K562 (cell line): ENCODE data around the gene GOLPH3L. TPM values are rescaled to one million over a fixed set of nuclear protein-coding genes. Genes with fewer than 3 reads are reported as not detected.

Experiments
- CEBPG ChIP-seq, 3 experiments: fragments of 200-800 bp in 1 of 3; sonication (Bioruptor generic) in 1 of 3; sonication (generic) in 1 of 3; formaldehyde crosslinking in 1 of 3; IDR thresholded peaks in 2 of 3; conservative IDR thresholded peaks in 1 of 3; 2 replicates each; pipeline versions ENCODE4 v1.6.1 to v1.8.0; 2016 to 2022; ENCODE audit warnings: missing compliant biosample characterization in 2 of 3, missing genetic modification characterization in 2 of 3, mild to moderate bottlenecking in 1 of 3, missing genetic modification reagents in 1 of 3
- CHCHD3 ChIP-seq: fragments of 250-450 bp; sonication (Bioruptor Pico); IDR thresholded peaks from 2 replicates; pipeline ENCODE4 v2.1.2; 2022; ENCODE audit warnings: mild to moderate bottlenecking
- CHD1 ChIP-seq: fragments of 200-600 bp; sonication (generic); IDR thresholded peaks from one replicate; pipeline ENCODE4 v1.6.1; 2012; ENCODE audit warnings: mild to moderate bottlenecking, moderate library complexity, low read length, inconsistent platforms
- FIP1L1 ChIP-seq: fragments of 200-400 bp; formaldehyde crosslinking; IDR thresholded peaks from 2 replicates; pipeline ENCODE4 v1.6.1; 2018; ENCODE audit warnings: mild to moderate bottlenecking, low read depth, low read length; ENCODE audit not compliant: poor library complexity, severe bottlenecking
- FOXK1 ChIP-seq: sonication (generic); formaldehyde crosslinking; IDR thresholded peaks from 2 replicates; pipeline ENCODE4 v1.8.0; 2022; ENCODE audit warnings: missing genetic modification reagents, mild to moderate bottlenecking, borderline replicate concordance
- FOXK2 ChIP-seq, 2 experiments: fragments of 450-650 bp; IDR thresholded peaks in 1 of 2; conservative IDR thresholded peaks in 1 of 2; 2 replicates each; pipeline ENCODE4 v1.6.1; 2016; ENCODE audit warnings: low read depth in 2 of 2, mild to moderate bottlenecking in 1 of 2
- HNRNPK ChIP-seq: fragments of 200-400 bp; formaldehyde crosslinking; IDR thresholded peaks from one replicate; pipeline ENCODE4 v1.6.1; 2018; ENCODE audit warnings: mild to moderate bottlenecking, low read depth, low read length; ENCODE audit not compliant: poor library complexity, severe bottlenecking
- MYC ChIP-seq, 2 experiments: fragments of 250-450 bp in 1 of 2; sonication (Bioruptor Pico) in 1 of 2; IDR thresholded peaks; 2 replicates each; pipeline versions ENCODE4 v1.5.1 to v1.6.1; 2012 to 2021; ENCODE audit warnings: low read depth in 2 of 2, borderline replicate concordance in 1 of 2, improper control_type of control experiment in 1 of 2, low read length in 1 of 2, mild to moderate bottlenecking in 1 of 2, moderate library complexity in 1 of 2
- NR4A1 ChIP-seq, 2 experiments: fragments of 250-450 bp in 1 of 2; fragments of 450-650 bp in 1 of 2; sonication (Bioruptor Pico) in 1 of 2; IDR thresholded peaks; 2 replicates each; pipeline versions ENCODE4 v1.4.0 to v1.6.1; 2016 to 2020; ENCODE audit warnings: mild to moderate bottlenecking in 2 of 2, missing compliant biosample characterization in 1 of 2, missing genetic modification characterization in 1 of 2, moderate library complexity in 1 of 2
- POLR2A ChIP-seq: fragments of 450-650 bp; conservative IDR thresholded peaks from 2 replicates; pipeline ENCODE4 v1.6.1; 2016
- PRMT5 ChIP-seq: sonication (generic); formaldehyde crosslinking; IDR thresholded peaks from 2 replicates; pipeline ENCODE4 v1.5.0; 2020; ENCODE audit warnings: missing genetic modification reagents
- RBM17 ChIP-seq: fragments of 200-400 bp; formaldehyde crosslinking; IDR thresholded peaks from 2 replicates; pipeline ENCODE4 v1.6.1; 2017; ENCODE audit warnings: low read depth, mild to moderate bottlenecking, low read length, borderline replicate concordance
- SMAD3 ChIP-seq: fragments of 450-650 bp; formaldehyde crosslinking; conservative IDR thresholded peaks from 2 replicates; pipeline ENCODE4 v1.4.0; 2020; ENCODE audit warnings: mild to moderate bottlenecking
- SRSF1 ChIP-seq: fragments of 200-400 bp; formaldehyde crosslinking; IDR thresholded peaks from 2 replicates; pipeline ENCODE4 v1.6.1; 2017; ENCODE audit warnings: mild to moderate bottlenecking, low read depth, low read length, moderate library complexity
- TBP ChIP-seq: optimal IDR thresholded peaks from 2 replicates; pipeline ENCODE3; 2011; ENCODE audit warnings: low read depth, low read length, improper control_type of control experiment
- TRIM24 ChIP-seq, 2 experiments: fragments of 450-650 bp; IDR thresholded peaks; 2 replicates each; pipeline ENCODE4 v1.6.1; 2016
- ZNF12 ChIP-seq: sonication (generic); formaldehyde crosslinking; IDR thresholded peaks from 2 replicates; pipeline ENCODE4 v1.4.0; 2020; ENCODE audit warnings: mild to moderate bottlenecking, missing genetic modification reagents
- ZSCAN32 ChIP-seq: fragments of 450-650 bp; formaldehyde crosslinking; IDR thresholded peaks from 2 replicates; pipeline ENCODE4 v1.4.0; 2020; ENCODE audit warnings: mild to moderate bottlenecking, moderate library complexity
- polyA plus RNA-seq, 8 experiments: library from polyadenylated mRNA; depleted of rRNA in 4 of 8; stranded (reverse) in 5 of 8; unstranded in 3 of 8; fragments of >200 nt; fragmentation: Nextera tagmentation in 2 of 8; fragmentation: Illumina TruSeq in 1 of 8; extraction: Ambion mirVana in 2 of 8; extraction: Trizol in 1 of 8; gene quantifications; 2 replicates each; pipeline versions ENCODE4 v1.2.1 to v1.2.3, GENCODE V29; 2011 to 2014; ENCODE audit warnings: inconsistent platforms in 1 of 8, missing spikeins in 1 of 8
- total RNA-seq, 7 experiments: library from RNA; depleted of rRNA in 6 of 7; stranded (reverse); fragments of >200 nt in 6 of 7; fragmentation: Illumina TruSeq in 2 of 7; extraction: Trizol in 2 of 7; gene quantifications; 2 replicates each; pipeline versions ENCODE4 v1.2.1 to v1.2.3, GENCODE V29; 2011 to 2021; ENCODE audit warnings: low replicate concordance in 1 of 7
- TF ChIP-seq, protein P1 (sequence below), 2 experiments: fragments of 450-650 bp; IDR thresholded peaks; 2 replicates each; pipeline ENCODE4 v1.6.1; 2016
- TF ChIP-seq, protein P2 (sequence below): fragments of 450-650 bp; IDR thresholded peaks from one replicate; pipeline ENCODE4 v1.6.1; 2018; ENCODE audit warnings: mild to moderate bottlenecking, moderate library complexity; ENCODE audit not compliant: partially characterized antibody
- TF ChIP-seq, protein P3 (sequence below): sonication (generic); formaldehyde crosslinking; IDR thresholded peaks from 2 replicates; pipeline ENCODE4 v1.8.1; 2023; ENCODE audit warnings: mild to moderate bottlenecking, missing genetic modification reagents

The GOLPH3L gene
- total and polyA plus RNA-seq, 9 of the 15 experiments (the other 6 are each of a cell fraction or from before 2014, with no cell fraction given), result 8.1 to 42.1 (median 21.6) TPM

DNA sequence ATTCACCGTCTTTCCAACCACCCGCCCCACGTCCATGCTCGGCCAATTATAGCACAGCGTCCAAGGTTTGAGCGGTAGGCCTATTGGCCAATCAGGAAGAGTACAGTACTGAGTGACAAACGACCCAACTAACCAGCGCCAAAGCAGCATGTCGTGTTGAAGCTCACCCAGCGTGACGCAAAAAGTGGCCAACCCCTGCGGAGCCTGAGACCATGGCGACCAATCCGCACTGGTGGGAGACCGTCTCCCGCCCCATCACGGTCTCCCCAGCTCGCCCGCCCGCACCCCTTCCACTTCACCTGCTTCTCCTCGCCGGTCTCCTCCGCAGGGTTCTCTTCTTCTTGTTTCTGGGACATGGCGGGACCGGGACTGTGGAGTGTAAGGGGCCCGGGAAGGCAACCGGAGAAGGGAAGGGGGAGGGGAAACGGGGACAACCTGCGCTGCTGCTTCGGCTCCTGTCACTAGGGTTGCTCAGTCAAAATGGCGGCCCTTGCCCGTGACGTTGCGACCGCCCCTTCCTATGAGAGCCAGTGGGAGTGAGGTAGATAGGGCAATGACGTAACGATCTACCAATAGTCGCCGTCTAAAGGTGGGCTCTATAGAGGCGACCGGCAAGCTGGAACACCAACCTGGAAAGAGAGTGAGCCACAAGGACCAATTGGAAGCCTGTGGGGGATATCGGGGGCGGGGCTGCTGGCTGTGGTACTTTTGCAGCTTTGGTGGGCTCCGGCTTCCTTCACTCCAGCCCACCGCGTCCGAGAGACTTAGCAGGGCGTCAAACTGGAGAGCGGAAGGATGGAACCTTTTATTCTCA is 67.6 kb downstream of the GOLPH3L start, which contains the start of gene ENSA (continued):
- no peak for TF ChIP-seq CHCHD3 (CRISPR knock-in tag)
- TF ChIP-seq, protein P1, sequence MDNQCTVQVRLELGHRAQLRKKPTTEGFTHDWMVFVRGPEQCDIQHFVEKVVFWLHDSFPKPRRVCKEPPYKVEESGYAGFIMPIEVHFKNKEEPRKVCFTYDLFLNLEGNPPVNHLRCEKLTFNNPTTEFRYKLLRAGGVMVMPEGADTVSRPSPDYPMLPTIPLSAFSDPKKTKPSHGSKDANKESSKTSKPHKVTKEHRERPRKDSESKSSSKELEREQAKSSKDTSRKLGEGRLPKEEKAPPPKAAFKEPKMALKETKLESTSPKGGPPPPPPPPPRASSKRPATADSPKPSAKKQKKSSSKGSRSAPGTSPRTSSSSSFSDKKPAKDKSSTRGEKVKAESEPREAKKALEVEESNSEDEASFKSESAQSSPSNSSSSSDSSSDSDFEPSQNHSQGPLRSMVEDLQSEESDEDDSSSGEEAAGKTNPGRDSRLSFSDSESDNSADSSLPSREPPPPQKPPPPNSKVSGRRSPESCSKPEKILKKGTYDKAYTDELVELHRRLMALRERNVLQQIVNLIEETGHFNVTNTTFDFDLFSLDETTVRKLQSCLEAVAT (IDR thresholded peaks at IDR 0.05), result peak; percentile 7 to 96; a peak in 2 of 4 replicates
- peak; percentile 61 for TF ChIP-seq CEBPG (CRISPR knock-in tag; IDR thresholded peaks at IDR 0.05)
- peak; percentile 74 to 90; a peak in 3 of 4 replicates for TF ChIP-seq CEBPG (tag; conservative IDR thresholded peaks at IDR 0.05 in 1 of 2, IDR thresholded peaks at IDR 0.05 in 1 of 2)
- peak; percentile 62 for TF ChIP-seq MYC (IDR thresholded peaks at IDR 0.05; ENCODE audit: low read depth, low read length)
- no peak for TF ChIP-seq MYC (CRISPR knock-in tag; IDR thresholded peaks at IDR 0.05; ENCODE audit: borderline replicate concordance, low read depth)
- TF ChIP-seq NR4A1 (CRISPR knock-in tag; IDR thresholded peaks at IDR 0.05), result 0 out of 2 replicates have a peak, but pooled peaks have one; percentile 9
- TF ChIP-seq NR4A1 (tag; IDR thresholded peaks at IDR 0.05), result peak; percentile 43; the same call in 1 of the 2 replicates
- TF ChIP-seq PRMT5 (CRISPR knock-in tag), result no peak
- no peak for TF ChIP-seq FIP1L1
- TF ChIP-seq, protein P2, sequence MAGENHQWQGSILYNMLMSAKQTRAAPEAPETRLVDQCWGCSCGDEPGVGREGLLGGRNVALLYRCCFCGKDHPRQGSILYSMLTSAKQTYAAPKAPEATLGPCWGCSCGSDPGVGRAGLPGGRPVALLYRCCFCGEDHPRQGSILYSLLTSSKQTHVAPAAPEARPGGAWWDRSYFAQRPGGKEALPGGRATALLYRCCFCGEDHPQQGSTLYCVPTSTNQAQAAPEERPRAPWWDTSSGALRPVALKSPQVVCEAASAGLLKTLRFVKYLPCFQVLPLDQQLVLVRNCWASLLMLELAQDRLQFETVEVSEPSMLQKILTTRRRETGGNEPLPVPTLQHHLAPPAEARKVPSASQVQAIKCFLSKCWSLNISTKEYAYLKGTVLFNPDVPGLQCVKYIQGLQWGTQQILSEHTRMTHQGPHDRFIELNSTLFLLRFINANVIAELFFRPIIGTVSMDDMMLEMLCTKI, result no peak
- TF ChIP-seq POLR2A, result peak; percentile 97
- peak; percentile 96 for TF ChIP-seq CHD1
- 0 out of 2 replicates have a peak, but pooled peaks have one; percentile 17 for TF ChIP-seq ZNF12 (CRISPR knock-in tag)
- no peak for TF ChIP-seq HNRNPK
- TF ChIP-seq ZSCAN32, result 0 out of 2 replicates have a peak, but pooled peaks have one; percentile 43
- TF ChIP-seq SMAD3 (CRISPR knock-in tag), result 0 out of 2 replicates have a peak, but pooled peaks have one; percentile 30
- TF ChIP-seq, protein P3, sequence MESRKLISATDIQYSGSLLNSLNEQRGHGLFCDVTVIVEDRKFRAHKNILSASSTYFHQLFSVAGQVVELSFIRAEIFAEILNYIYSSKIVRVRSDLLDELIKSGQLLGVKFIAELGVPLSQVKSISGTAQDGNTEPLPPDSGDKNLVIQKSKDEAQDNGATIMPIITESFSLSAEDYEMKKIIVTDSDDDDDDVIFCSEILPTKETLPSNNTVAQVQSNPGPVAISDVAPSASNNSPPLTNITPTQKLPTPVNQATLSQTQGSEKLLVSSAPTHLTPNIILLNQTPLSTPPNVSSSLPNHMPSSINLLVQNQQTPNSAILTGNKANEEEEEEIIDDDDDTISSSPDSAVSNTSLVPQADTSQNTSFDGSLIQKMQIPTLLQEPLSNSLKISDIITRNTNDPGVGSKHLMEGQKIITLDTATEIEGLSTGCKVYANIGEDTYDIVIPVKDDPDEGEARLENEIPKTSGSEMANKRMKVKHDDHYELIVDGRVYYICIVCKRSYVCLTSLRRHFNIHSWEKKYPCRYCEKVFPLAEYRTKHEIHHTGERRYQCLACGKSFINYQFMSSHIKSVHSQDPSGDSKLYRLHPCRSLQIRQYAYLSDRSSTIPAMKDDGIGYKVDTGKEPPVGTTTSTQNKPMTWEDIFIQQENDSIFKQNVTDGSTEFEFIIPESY (CRISPR knock-in tag), result 0 out of 2 replicates have a peak, but pooled peaks have one; percentile 11
- peak; percentile 70 for TF ChIP-seq TBP
- no peak for TF ChIP-seq RBM17
- peak in 1 of 2 experiments; percentile 48; a peak in 1 of 4 replicates for TF ChIP-seq TRIM24 (IDR thresholded peaks at IDR 0.05)
- peak in 1 of 2 experiments; percentile 51; a peak in 3 of 4 replicates for TF ChIP-seq FOXK2 (conservative IDR thresholded peaks at IDR 0.05 in 1 of 2, IDR thresholded peaks at IDR 0.05 in 1 of 2; ENCODE audit: low read depth in 2 of 2)
- no peak for TF ChIP-seq SRSF1
- no peak for TF ChIP-seq FOXK1
